HepG2 (cell line): ENCODE data around the gene GPR179. TPM values are rescaled to one million over a fixed set of nuclear protein-coding genes. Genes with fewer than 3 reads are reported as not detected.

ENCODE experiments used
- CEBPB ChIP-seq: IDR thresholded peaks from 2 replicates; pipeline ENCODE4 v1.6.1; 2011; ENCODE audit warnings: low read depth, low read length, improper control_type of control experiment, borderline replicate concordance
- EHMT2 ChIP-seq: fragments of 200-600 bp; sonication (generic); IDR thresholded peaks from 2 replicates; pipeline ENCODE4 v1.7.0; 2017; ENCODE audit warnings: antibody characterized with exemption, low read depth, low read length, borderline replicate concordance
- ELF3 ChIP-seq: IDR thresholded peaks from 2 replicates; pipeline ENCODE4 v1.6.1; 2016; ENCODE audit warnings: missing genetic modification reagents, missing compliant biosample characterization
- FOSL2 ChIP-seq: sonication (generic); formaldehyde crosslinking; IDR thresholded peaks from 2 replicates; pipeline ENCODE4 v1.4.0; 2020; ENCODE audit warnings: missing genetic modification reagents
- HNF4G ChIP-seq, 2 experiments: sonication (generic) in 1 of 2; formaldehyde crosslinking in 1 of 2; IDR thresholded peaks; 2 replicates each; pipeline versions ENCODE4 v1.4.0 to v1.6.1; 2011 to 2020; ENCODE audit warnings: borderline replicate concordance in 2 of 2, low read depth in 2 of 2, mild to moderate bottlenecking in 2 of 2, low read length in 1 of 2, missing genetic modification reagents in 1 of 2, moderate library complexity in 1 of 2
- IRF2 ChIP-seq: IDR thresholded peaks from 2 replicates; pipeline ENCODE4 v1.6.1; 2018; ENCODE audit warnings: missing genetic modification reagents, missing compliant biosample characterization
- NFKB2 ChIP-seq: sonication (generic); formaldehyde crosslinking; IDR thresholded peaks from 2 replicates; pipeline ENCODE4 v1.4.0; 2020; ENCODE audit warnings: missing genetic modification reagents, borderline replicate concordance
- NRL ChIP-seq: sonication (generic); formaldehyde crosslinking; IDR thresholded peaks from 2 replicates; pipeline ENCODE4 v1.5.0; 2020; ENCODE audit warnings: missing genetic modification reagents, mild to moderate bottlenecking, moderate library complexity, borderline replicate concordance
- RAD21 ChIP-seq: fragments of 450-650 bp; formaldehyde crosslinking; IDR thresholded peaks from 2 replicates; pipeline ENCODE4 v1.5.0; 2020; ENCODE audit warnings: mild to moderate bottlenecking
- ZFP1 ChIP-seq: IDR thresholded peaks from 2 replicates; pipeline ENCODE4 v1.6.1; 2016
- ZNF205 ChIP-seq: IDR thresholded peaks from 2 replicates; pipeline ENCODE4 v1.6.1; 2018; ENCODE audit warnings: missing biosample characterization, missing genetic modification reagents
- ZNF225 ChIP-seq: sonication (generic); formaldehyde crosslinking; IDR thresholded peaks from 2 replicates; pipeline ENCODE4 v1.4.0; 2020; ENCODE audit warnings: mild to moderate bottlenecking, missing genetic modification reagents
- ZNF296 ChIP-seq: sonication (generic); formaldehyde crosslinking; conservative IDR thresholded peaks from 2 replicates; pipeline ENCODE4 v1.5.0; 2020; ENCODE audit warnings: mild to moderate bottlenecking, missing genetic modification reagents
- ZNF33B ChIP-seq: sonication (generic); formaldehyde crosslinking; IDR thresholded peaks from 2 replicates; pipeline ENCODE4 v1.5.1; 2020; ENCODE audit warnings: mild to moderate bottlenecking, missing genetic modification reagents
- ZNF441 ChIP-seq: sonication (generic); formaldehyde crosslinking; IDR thresholded peaks from 2 replicates; pipeline ENCODE4 v1.7.0; 2021; ENCODE audit warnings: missing genetic modification reagents, borderline replicate concordance
- ZNF569 ChIP-seq: sonication (generic); formaldehyde crosslinking; IDR thresholded peaks from 2 replicates; pipeline ENCODE4 v1.5.0; 2020; ENCODE audit warnings: mild to moderate bottlenecking, missing genetic modification reagents, moderate library complexity, borderline replicate concordance
- ZNF570 ChIP-seq: sonication (generic); formaldehyde crosslinking; IDR thresholded peaks from 2 replicates; pipeline ENCODE4 v1.4.0; 2020; ENCODE audit warnings: mild to moderate bottlenecking, missing genetic modification reagents, borderline replicate concordance
- ZNF646 ChIP-seq: sonication (generic); formaldehyde crosslinking; IDR thresholded peaks from 2 replicates; pipeline ENCODE4 v1.9.0; 2021; ENCODE audit warnings: mild to moderate bottlenecking, missing genetic modification reagents
- ZSCAN5A ChIP-seq: sonication (generic); formaldehyde crosslinking; IDR thresholded peaks from 2 replicates; pipeline ENCODE4 v1.8.0; 2022; ENCODE audit warnings: mild to moderate bottlenecking, missing genetic modification reagents, borderline replicate concordance
- polyA plus RNA-seq, 8 experiments: library from polyadenylated mRNA; depleted of rRNA in 3 of 8; stranded (reverse) in 7 of 8; unstranded in 1 of 8; fragments of >200 nt; fragmentation: Illumina TruSeq in 4 of 8; extraction: Trizol in 4 of 8; gene quantifications; 2 replicates each; pipeline versions ENCODE4 v1.2.1 to v1.2.3, GENCODE V29; 2011 to 2016; ENCODE audit warnings: low read depth in 4 of 8, missing spikeins in 1 of 8, mixed read lengths in 1 of 8; ENCODE audit not compliant: insufficient read depth in 1 of 8
- total RNA-seq, 5 experiments: library from RNA; depleted of rRNA; stranded (reverse); fragments of >200 nt; fragmentation: Illumina TruSeq; extraction: Trizol; gene quantifications; 2 replicates each; pipeline ENCODE4 v1.2.3, GENCODE V29; 2016; ENCODE audit warnings: low read depth in 1 of 5
- TF ChIP-seq, protein P1 (sequence below): fragments of 450-650 bp; IDR thresholded peaks from 2 replicates; pipeline ENCODE4 v1.6.1; 2016

Gene GPR179
- total and polyA plus RNA-seq, 2 of the 13 experiments (the other 11 are each of a cell fraction or from before 2014, with no cell fraction given), result 0.03 TPM; not detected in 1

- no peak for TF ChIP-seq ZSCAN5A
- TF ChIP-seq EHMT2, result no peak
- TF ChIP-seq ZNF441 (CRISPR knock-in tag), result peak; percentile 59
- peak; percentile 80; the same call in 1 of the 2 replicates for TF ChIP-seq NFKB2 (CRISPR knock-in tag)
- peak; percentile 29; the same call in 1 of the 2 replicates for TF ChIP-seq CEBPB
- TF ChIP-seq NRL (CRISPR knock-in tag), result peak; percentile 91
- TF ChIP-seq IRF2 (CRISPR knock-in tag), result peak; percentile 93
- peak; percentile 71; the same call in 1 of the 2 replicates for TF ChIP-seq ZNF33B (CRISPR knock-in tag)
- peak; percentile 67 for TF ChIP-seq RAD21
- TF ChIP-seq FOSL2 (CRISPR knock-in tag), result peak; percentile 80
- TF ChIP-seq, protein P1, sequence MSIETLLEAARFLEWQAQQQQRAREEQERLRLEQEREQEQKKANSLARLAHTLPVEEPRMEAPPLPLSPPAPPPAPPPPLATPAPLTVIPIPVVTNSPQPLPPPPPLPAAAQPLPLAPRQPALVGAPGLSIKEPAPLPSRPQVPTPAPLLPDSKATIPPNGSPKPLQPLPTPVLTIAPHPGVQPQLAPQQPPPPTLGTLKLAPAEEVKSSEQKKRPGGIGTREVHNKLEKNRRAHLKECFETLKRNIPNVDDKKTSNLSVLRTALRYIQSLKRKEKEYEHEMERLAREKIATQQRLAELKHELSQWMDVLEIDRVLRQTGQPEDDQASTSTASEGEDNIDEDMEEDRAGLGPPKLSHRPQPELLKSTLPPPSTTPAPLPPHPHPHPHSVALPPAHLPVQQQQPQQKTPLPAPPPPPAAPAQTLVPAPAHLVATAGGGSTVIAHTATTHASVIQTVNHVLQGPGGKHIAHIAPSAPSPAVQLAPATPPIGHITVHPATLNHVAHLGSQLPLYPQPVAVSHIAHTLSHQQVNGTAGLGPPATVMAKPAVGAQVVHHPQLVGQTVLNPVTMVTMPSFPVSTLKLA, result peak; percentile 68
- peak; percentile 95 for TF ChIP-seq ZNF205 (CRISPR knock-in tag)
- TF ChIP-seq ZFP1 (CRISPR knock-in tag), result peak; percentile 50; the same call in 1 of the 2 replicates
- TF ChIP-seq ZNF296 (CRISPR knock-in tag), result no peak
- 0 out of 2 replicates have a peak, but pooled peaks have one; percentile 42 for TF ChIP-seq ZNF570
- TF ChIP-seq HNF4G (IDR thresholded peaks at IDR 0.05; ENCODE audit: borderline replicate concordance, low read depth, low read length), result no peak
- TF ChIP-seq HNF4G (CRISPR knock-in tag; IDR thresholded peaks at IDR 0.05; ENCODE audit: borderline replicate concordance, low read depth), result no peak
- no peak for TF ChIP-seq ZNF646 (CRISPR knock-in tag)
- TF ChIP-seq ZNF569 (CRISPR knock-in tag), result no peak
- no peak; the same call in 1 of the 2 replicates for TF ChIP-seq ZNF225
- TF ChIP-seq ELF3, result peak; percentile 70
Observed at GRCh38 chr17:38351412-38352222, 7.9 kb upstream of the GPR179 start, which contains the start of gene SOCS7 (continued).
